Sigmoid colon (tissue), 7 donors: ENCODE measurements around the gene COL21A1. TPM values are rescaled to one million over a fixed set of nuclear protein-coding genes. Genes with fewer than 3 reads are reported as not detected.

Experiments
- DNase-seq: peaks from one replicate; pipeline ENCODE4 v3.0.0-alpha.2; 2019
- H3K27ac ChIP-seq, 4 donors: fragments of 200-600 bp; sonication (generic); one replicate each; pipeline ENCODE4 v1.5.1; 2016 to 2019; ENCODE audit warnings: mild to moderate bottlenecking in 1 of 4
- H3K27me3 ChIP-seq, 3 donors: fragments of 200-600 bp; sonication (generic); one replicate each; pipeline ENCODE4 v1.5.1; 2019; ENCODE audit warnings: mild to moderate bottlenecking in 1 of 3
- H3K36me3 ChIP-seq, 4 donors: fragments of 200-600 bp; sonication (generic); one replicate each; pipeline ENCODE4 v1.5.1; 2016 to 2019
- H3K4me1 ChIP-seq, 4 donors: fragments of 200-600 bp; sonication (generic); one replicate each; pipeline ENCODE4 v1.5.1; 2017 to 2019
- H3K4me3 ChIP-seq, 4 donors: fragments of 200-600 bp; sonication (generic); one replicate each; pipeline ENCODE4 v1.5.1; 2017 to 2019; ENCODE audit warnings: mild to moderate bottlenecking in 2 of 4, moderate library complexity in 1 of 4
- H3K9me3 ChIP-seq, 4 donors: fragments of 200-600 bp in 3 of 4; sonication (generic) in 3 of 4; one replicate each; pipeline versions ENCODE4 v1.5.1 to v1.6.1; 2013 to 2019
- EP300 ChIP-seq, 4 donors: sonication (generic); formaldehyde crosslinking; IDR thresholded peaks; one replicate each; pipeline ENCODE4 v1.6.1; 2017; ENCODE audit warnings: antibody characterized with exemption in 4 of 4
- POLR2A ChIP-seq, 2 donors: fragments of 450-650 bp; IDR thresholded peaks; one replicate each; pipeline ENCODE4 v1.6.1; 2016; ENCODE audit warnings: antibody characterized with exemption in 2 of 2, mild to moderate bottlenecking in 2 of 2, moderate library complexity in 2 of 2
- POLR2AphosphoS5 ChIP-seq, 4 donors: sonication (generic); formaldehyde crosslinking; IDR thresholded peaks; one replicate each; pipeline ENCODE4 v1.6.1; 2017; ENCODE audit warnings: antibody characterized with exemption in 4 of 4
- WGBS, 2 donors: extraction: QIAGEN DNeasy Blood & Tissue Kit; methylation state at CpG; one replicate each; pipeline ENCODE4 v1.1.7; 2013; 5-methylcytosine and 5-hydroxymethylcytosine counted together
- intact Hi-C: fragments of 100-400 bp; cut with DNase I; formaldehyde crosslinking; loops from one replicate; pipeline ENCODE4 v1.15.1; 2023
- polyA plus RNA-seq, 3 donors: library from polyadenylated mRNA; stranded (reverse); fragments of 200-250 nt; gene quantifications; one replicate each; pipeline ENCODE4 v1.2.3, GENCODE V29; 2013
- total RNA-seq, 4 donors: library from RNA; depleted of rRNA; stranded (reverse); fragments of >200 nt; gene quantifications; one replicate each; pipeline ENCODE4 v1.1.0, GENCODE V29; 2016
- TF ChIP-seq, protein P1 (sequence below), 4 experiments: fragments of 450-650 bp in 3 of 4; fragments of 200-600 bp in 1 of 4; IDR thresholded peaks; one replicate each; pipeline ENCODE4 v1.5.1; 2016 to 2019; ENCODE audit warnings: antibody characterized with exemption in 4 of 4, mild to moderate bottlenecking in 3 of 4, moderate library complexity in 2 of 4
- donor health status: healthy with polysubstance abuse.
- donor health status: Bipolar disorder and iron deficiency.
- donor health status: healthy.

The COL21A1 gene
- total and polyA plus RNA-seq, 7 donors = 1.9 to 110 (median 35.2) TPM; not detected in 2

GRCh38 chr6:56024931-56025330 lies 222.4 kb downstream of the COL21A1 start:
- intact Hi-C loops = no loop called here
- TF ChIP-seq POLR2AphosphoS5 (IDR thresholded peaks at IDR 0.05) = no peak
- TF ChIP-seq, protein P1, sequence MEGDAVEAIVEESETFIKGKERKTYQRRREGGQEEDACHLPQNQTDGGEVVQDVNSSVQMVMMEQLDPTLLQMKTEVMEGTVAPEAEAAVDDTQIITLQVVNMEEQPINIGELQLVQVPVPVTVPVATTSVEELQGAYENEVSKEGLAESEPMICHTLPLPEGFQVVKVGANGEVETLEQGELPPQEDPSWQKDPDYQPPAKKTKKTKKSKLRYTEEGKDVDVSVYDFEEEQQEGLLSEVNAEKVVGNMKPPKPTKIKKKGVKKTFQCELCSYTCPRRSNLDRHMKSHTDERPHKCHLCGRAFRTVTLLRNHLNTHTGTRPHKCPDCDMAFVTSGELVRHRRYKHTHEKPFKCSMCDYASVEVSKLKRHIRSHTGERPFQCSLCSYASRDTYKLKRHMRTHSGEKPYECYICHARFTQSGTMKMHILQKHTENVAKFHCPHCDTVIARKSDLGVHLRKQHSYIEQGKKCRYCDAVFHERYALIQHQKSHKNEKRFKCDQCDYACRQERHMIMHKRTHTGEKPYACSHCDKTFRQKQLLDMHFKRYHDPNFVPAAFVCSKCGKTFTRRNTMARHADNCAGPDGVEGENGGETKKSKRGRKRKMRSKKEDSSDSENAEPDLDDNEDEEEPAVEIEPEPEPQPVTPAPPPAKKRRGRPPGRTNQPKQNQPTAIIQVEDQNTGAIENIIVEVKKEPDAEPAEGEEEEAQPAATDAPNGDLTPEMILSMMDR (IDR thresholded peaks at IDR 0.05) = no peak
- no peak for TF ChIP-seq POLR2A (IDR thresholded peaks at IDR 0.05)
- TF ChIP-seq EP300 (IDR thresholded peaks at IDR 0.05) = no peak
- no peak for DNase-seq
- Histone ChIP-seq H3K4me1 (no peaks in the 10 kb centered on the region), H3K27ac (no peak overlapping the region), H3K36me3 (no peaks in the 10 kb centered on the region), H3K9me3 (peaks cover 0 to 4% (median 0%) of the 10 kb centered on the region in 4 donors), H3K27me3 (no peaks in the 10 kb centered on the region), H3K4me3 (no peak overlapping the region)
- 87 to 93% methylated on average over 5 of the region's 5 CpGs for WGBS, 2 donors

DNA sequence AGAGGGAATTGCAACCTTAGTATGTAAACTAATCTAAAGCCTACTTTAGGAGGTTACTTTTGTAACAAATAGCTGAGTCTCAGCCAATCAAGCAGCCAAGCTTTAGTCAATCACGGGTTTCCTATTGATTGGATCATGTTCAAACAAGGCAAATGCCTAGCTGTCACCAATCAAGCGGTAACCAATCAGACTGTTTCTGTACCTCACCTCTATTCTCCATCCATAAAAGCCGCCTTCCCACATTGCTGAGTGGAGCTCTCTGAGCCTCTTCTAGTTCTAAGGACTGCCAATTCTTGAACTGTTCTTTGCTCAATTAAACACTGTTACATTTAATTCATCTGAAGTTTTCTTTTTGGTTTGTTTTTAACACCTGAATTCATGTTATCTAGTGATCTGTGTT lies 223.6 kb downstream of the COL21A1 start:
- 79 to 85% methylated on average over 3 of the region's 3 CpGs for WGBS, 2 donors
- Histone ChIP-seq H3K9me3 (peaks cover 0 to 5% (median 0%) of the 10 kb centered on the region in 4 donors), H3K27ac (no peak overlapping the region), H3K36me3 (no peaks in the 10 kb centered on the region), H3K27me3 (no peaks in the 10 kb centered on the region), H3K4me1 (no peaks in the 10 kb centered on the region), H3K4me3 (no peak overlapping the region)
- no peak for DNase-seq
- no peak for TF ChIP-seq POLR2A (IDR thresholded peaks at IDR 0.05)
- TF ChIP-seq EP300 (IDR thresholded peaks at IDR 0.05) = no peak
- TF ChIP-seq POLR2AphosphoS5 (IDR thresholded peaks at IDR 0.05) = no peak
- TF ChIP-seq, protein P1 (IDR thresholded peaks at IDR 0.05) = no peak
- intact Hi-C loops = no loop called here

GRCh38 chr6:56022678-56023077 lies 224.7 kb downstream of the COL21A1 start:
- TF ChIP-seq POLR2A (IDR thresholded peaks at IDR 0.05) (no peak), EP300 (IDR thresholded peaks at IDR 0.05) (no peak), POLR2AphosphoS5 (IDR thresholded peaks at IDR 0.05) (no peak)
- TF ChIP-seq, protein P1 (IDR thresholded peaks at IDR 0.05) = no peak
- intact Hi-C loops = no loop called here
- Histone ChIP-seq H3K27me3 (no peaks in the 10 kb centered on the region), H3K36me3 (no peaks in the 10 kb centered on the region), H3K4me3 (no peak overlapping the region), H3K27ac (no peak overlapping the region), H3K9me3 (peaks cover 0 to 5% (median 0%) of the 10 kb centered on the region in 4 donors), H3K4me1 (no peaks in the 10 kb centered on the region)
- DNase-seq = no peak
- 66 to 90% methylated on average over 1 of the region's 1 CpG for WGBS, 2 donors

GRCh38 chr6:56021943-56022342 lies 225.4 kb downstream of the COL21A1 start:
- intact Hi-C loops = no loop called here
- Histone ChIP-seq H3K4me1 (no peaks in the 10 kb centered on the region), H3K27ac (no peak overlapping the region), H3K9me3 (peaks cover 0 to 5% (median 0%) of the 10 kb centered on the region in 4 donors), H3K27me3 (no peaks in the 10 kb centered on the region), H3K36me3 (no peaks in the 10 kb centered on the region), H3K4me3 (no peak overlapping the region)
- DNase-seq = no peak
- 65 to 79% methylated on average over 2 of the region's 2 CpGs for WGBS, 2 donors
- TF ChIP-seq POLR2AphosphoS5 (IDR thresholded peaks at IDR 0.05) = no peak
- TF ChIP-seq, protein P1 (IDR thresholded peaks at IDR 0.05) = no peak
- TF ChIP-seq POLR2A (IDR thresholded peaks at IDR 0.05) = no peak
- TF ChIP-seq EP300 (IDR thresholded peaks at IDR 0.05) = no peak

DNA sequence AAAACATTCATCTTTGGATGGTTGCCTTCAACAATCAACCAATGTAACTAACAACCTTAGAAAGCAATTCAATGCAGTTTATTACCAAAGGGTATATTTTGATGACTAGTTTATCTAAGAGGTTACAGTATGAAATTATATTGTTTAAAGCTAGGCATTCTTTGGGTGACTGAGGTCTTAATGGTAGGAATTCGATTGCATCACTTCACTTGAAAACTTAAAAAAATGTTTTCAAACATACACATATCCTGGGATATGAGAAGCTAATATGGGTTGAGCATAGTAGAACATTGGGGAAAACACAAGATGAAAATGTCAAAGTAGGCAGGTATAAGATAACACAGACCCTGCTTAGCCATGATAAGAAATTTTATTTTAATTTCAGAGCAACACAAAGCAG lies 227.4 kb downstream of the COL21A1 start:
- WGBS, 2 donors = 49 to 81% methylated on average over 1 of the region's 1 CpG

More for the DNA sequence above, 227.4 kb downstream of the COL21A1 start:
- H3K27ac ChIP-seq = no peak overlapping the region
- no peaks in the 10 kb centered on the region for H3K27me3 ChIP-seq
- no peak overlapping the region for H3K4me3 ChIP-seq
- H3K4me1 ChIP-seq = no peaks in the 10 kb centered on the region
- peaks cover 0 to 5% (median 0%) of the 10 kb centered on the region in 4 donors for H3K9me3 ChIP-seq
- intact Hi-C loops = no loop called here
- H3K36me3 ChIP-seq = no peaks in the 10 kb centered on the region
- TF ChIP-seq, protein P1 (IDR thresholded peaks at IDR 0.05) = no peak
- TF ChIP-seq POLR2AphosphoS5 (IDR thresholded peaks at IDR 0.05) = no peak
- no peak for TF ChIP-seq EP300 (IDR thresholded peaks at IDR 0.05)
- no peak for TF ChIP-seq POLR2A (IDR thresholded peaks at IDR 0.05)
- DNase-seq = no peak
